CD4-positive, alpha-beta memory T cell (primary cell): ENCODE measurements around the gene FOXA3. TPM values are rescaled to one million over a fixed set of nuclear protein-coding genes. Genes with fewer than 3 reads are reported as not detected.

Source experiments
- CTCF ChIA-PET: fragments of 350-600 bp; sonication (Branson Sonifier 250); formaldehyde crosslinking; loops from one replicate; lab custom pipeline; 2021; ENCODE audit warnings: inconsistent platforms; ENCODE audit not compliant: partially characterized antibody; lab: Charles Lee
- POLR2A ChIA-PET: fragments of 350-600 bp; sonication (Branson Sonifier 250); formaldehyde crosslinking; loops from one replicate; lab custom pipeline; 2021; ENCODE audit not compliant: partially characterized antibody; lab: Charles Lee
- DNase-seq, 5 donors: peaks; one replicate each; pipeline versions ENCODE4 v3.0.0 to v3.0.0-alpha.2; 2020 to 2022; ENCODE audit warnings: mixed read lengths in 1 of 5
- H3K27ac ChIP-seq: one replicate; pipeline ENCODE4 v1.7.0; 2013; ENCODE audit warnings: low read depth, low read length
- H3K27me3 ChIP-seq: 2 replicates; pipeline ENCODE4 v1.7.0; 2013; ENCODE audit warnings: mild to moderate bottlenecking, low read length, moderate library complexity; ENCODE audit not compliant: insufficient read depth
- H3K36me3 ChIP-seq: 2 replicates; pipeline ENCODE4 v1.7.0; 2013; ENCODE audit warnings: mild to moderate bottlenecking, low read length, moderate library complexity; ENCODE audit not compliant: insufficient read depth
- H3K4me1 ChIP-seq: 2 replicates; pipeline ENCODE4 v1.7.0; 2013; ENCODE audit warnings: mild to moderate bottlenecking, low read length, moderate library complexity; ENCODE audit not compliant: insufficient read depth
- H3K4me3 ChIP-seq, 2 donors: one replicate each; pipeline ENCODE4 v1.7.0; 2013; ENCODE audit warnings: low read length in 2 of 2, mild to moderate bottlenecking in 1 of 2
- H3K9me3 ChIP-seq, 2 donors: one replicate each; pipeline ENCODE4 v1.7.0; 2013; ENCODE audit warnings: low read length in 2 of 2, control low read depth in 1 of 2; ENCODE audit not compliant: control insufficient read depth in 1 of 2
- H3K27ac Mint-ChIP-seq, 7 donors: one replicate each; pipeline ENCODE4 v1.8.0; 2020 to 2021; ENCODE audit warnings: mixed read lengths in 7 of 7, mild to moderate bottlenecking in 6 of 7, inconsistent platforms in 3 of 7, moderate library complexity in 3 of 7
- H3K27me3 Mint-ChIP-seq, 2 donors: one replicate each; pipeline ENCODE4 v1.8.0; 2020 to 2021; ENCODE audit warnings: mixed read lengths in 2 of 2
- H3K36me3 Mint-ChIP-seq, 2 donors: one replicate each; pipeline ENCODE4 v1.8.0; 2020 to 2021; ENCODE audit warnings: mixed read lengths in 2 of 2, inconsistent platforms in 1 of 2, mild to moderate bottlenecking in 1 of 2
- H3K4me1 Mint-ChIP-seq, 4 donors: one replicate each; pipeline ENCODE4 v1.8.0; 2020 to 2021; ENCODE audit warnings: mixed read lengths in 4 of 4, mild to moderate bottlenecking in 1 of 4
- H3K4me3 Mint-ChIP-seq, 8 donors: one replicate each; pipeline ENCODE4 v1.8.0; 2020 to 2021; ENCODE audit warnings: mixed read lengths in 8 of 8, mild to moderate bottlenecking in 7 of 8, moderate library complexity in 6 of 8, inconsistent platforms in 3 of 8
- H3K9me3 Mint-ChIP-seq, 8 donors: one replicate each; pipeline ENCODE4 v1.8.0; 2020 to 2021; ENCODE audit warnings: mixed read lengths in 8 of 8, mild to moderate bottlenecking in 5 of 8, inconsistent platforms in 3 of 8, moderate library complexity in 1 of 8
- intact Hi-C: fragments of 100-400 bp; cut with micrococcal nuclease; formaldehyde crosslinking; loops from one replicate; pipeline ENCODE4 v1.15.1; 2023
- polyA plus RNA-seq, 2 donors: library from polyadenylated mRNA; unstranded; fragments of 300-500 nt; fragmentation: Illumina TruSeq; gene quantifications; one replicate each; pipeline ENCODE4 v1.2.3, GENCODE V29; 2021
- total RNA-seq, 2 experiments: library from RNA; stranded (reverse); gene quantifications; one replicate each; pipeline ENCODE4 v1.2.3, GENCODE V29; 2021

Gene FOXA3
- total and polyA plus RNA-seq, 4 experiments from 2014 or later = not detected

DNA sequence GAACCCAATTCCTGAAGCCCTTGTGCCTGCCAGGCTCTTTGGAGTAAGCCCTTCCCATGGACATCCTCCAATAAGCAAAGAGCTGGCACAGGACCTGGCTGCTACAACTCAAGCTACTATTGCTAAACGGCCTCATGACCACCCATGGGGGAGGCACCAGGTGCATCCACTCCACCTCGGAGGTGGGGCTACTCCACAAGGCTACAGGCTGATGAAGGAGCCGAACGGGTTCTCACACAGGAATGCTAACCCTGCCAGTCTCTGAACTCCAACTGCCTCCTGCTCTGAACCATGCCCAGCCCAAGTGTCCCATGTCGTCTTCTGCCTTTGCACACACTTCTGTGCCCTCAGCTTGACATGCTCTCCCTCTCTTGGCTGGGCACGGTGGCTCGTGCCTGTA lies 11.1 kb upstream of the FOXA3 start:
- peaks cover 21 to 54% of the 10 kb centered on the region in 2 donors for H3K36me3 Mint-ChIP-seq
- no peak overlapping the region for H3K27ac ChIP-seq
- POLR2A ChIA-PET = no interaction called here
- no peaks in the 10 kb centered on the region for H3K9me3 Mint-ChIP-seq
- peaks cover 0 to 5% (median 3%) of the 10 kb centered on the region in 4 donors for H3K4me1 Mint-ChIP-seq
- H3K27ac Mint-ChIP-seq = peak overlapping the region in 2 of 7 donors; percentile 42 to 74
- H3K4me1 ChIP-seq = no peaks in the 10 kb centered on the region
- H3K4me3 ChIP-seq = no peak overlapping the region
- intact Hi-C loops = no loop called here
- CTCF ChIA-PET = no interaction called here
- no peaks in the 10 kb centered on the region for H3K9me3 ChIP-seq
- no peaks in the 10 kb centered on the region for H3K27me3 Mint-ChIP-seq
- DNase-seq = no peak
- no peaks in the 10 kb centered on the region for H3K27me3 ChIP-seq
- peaks cover 54% of the 10 kb centered on the region for H3K36me3 ChIP-seq
- H3K4me3 Mint-ChIP-seq = no peak overlapping the region

DNA sequence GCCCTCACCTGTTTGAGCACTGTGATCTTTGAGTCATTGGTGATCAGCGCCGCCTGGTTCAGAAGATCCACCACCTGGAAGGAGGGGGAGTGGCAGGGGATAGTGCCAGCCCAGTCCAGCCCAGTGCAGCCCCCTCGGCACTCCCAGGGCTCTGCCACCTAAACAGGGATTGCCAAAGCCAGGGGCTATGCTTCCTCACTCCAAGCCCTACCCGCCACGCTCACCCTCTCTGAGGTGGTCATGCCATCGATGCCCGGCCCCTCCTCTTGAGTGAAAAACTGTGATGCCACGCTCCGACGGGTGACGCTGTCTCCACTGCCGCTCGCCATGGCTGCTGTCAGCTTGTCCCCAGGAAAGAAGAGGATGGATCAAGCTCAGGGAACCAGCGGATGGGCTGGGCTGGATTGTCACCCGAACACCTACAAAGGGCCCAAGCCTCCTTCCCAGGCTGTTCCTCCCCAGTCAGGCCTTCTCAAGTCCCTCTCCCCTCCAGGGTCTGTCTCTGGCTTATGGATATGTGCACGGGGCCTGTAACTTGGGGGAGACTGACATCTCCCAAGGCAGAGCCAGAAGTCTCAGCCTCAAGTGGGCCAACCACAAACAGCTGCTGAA lies 9.9 kb upstream of the FOXA3 start:
- ChIA-PET POLR2A (no interaction called here), CTCF (interaction anchor here (1.3 kb wide), 1 partner anchor 10 kb away, joined by 3 read pairs; the partner anchor contains the start of gene FOXA3)
- no peak for DNase-seq
- Histone ChIP-seq H3K27ac (no peak overlapping the region), H3K36me3 (peaks cover 45% of the 10 kb centered on the region), H3K27me3 (no peaks in the 10 kb centered on the region), H3K4me3 (no peak overlapping the region), H3K4me1 (no peaks in the 10 kb centered on the region), H3K9me3 (no peaks in the 10 kb centered on the region)
- no peaks in the 10 kb centered on the region for H3K27me3 Mint-ChIP-seq
- H3K4me1 Mint-ChIP-seq = peaks cover 5 to 11% (median 9%) of the 10 kb centered on the region in 4 donors
- H3K27ac Mint-ChIP-seq = no peak overlapping the region
- H3K36me3 Mint-ChIP-seq = peaks cover 25 to 50% of the 10 kb centered on the region in 2 donors
- no peaks in the 10 kb centered on the region for H3K9me3 Mint-ChIP-seq
- H3K4me3 Mint-ChIP-seq = no peak overlapping the region
- intact Hi-C loops = no loop called here

DNA sequence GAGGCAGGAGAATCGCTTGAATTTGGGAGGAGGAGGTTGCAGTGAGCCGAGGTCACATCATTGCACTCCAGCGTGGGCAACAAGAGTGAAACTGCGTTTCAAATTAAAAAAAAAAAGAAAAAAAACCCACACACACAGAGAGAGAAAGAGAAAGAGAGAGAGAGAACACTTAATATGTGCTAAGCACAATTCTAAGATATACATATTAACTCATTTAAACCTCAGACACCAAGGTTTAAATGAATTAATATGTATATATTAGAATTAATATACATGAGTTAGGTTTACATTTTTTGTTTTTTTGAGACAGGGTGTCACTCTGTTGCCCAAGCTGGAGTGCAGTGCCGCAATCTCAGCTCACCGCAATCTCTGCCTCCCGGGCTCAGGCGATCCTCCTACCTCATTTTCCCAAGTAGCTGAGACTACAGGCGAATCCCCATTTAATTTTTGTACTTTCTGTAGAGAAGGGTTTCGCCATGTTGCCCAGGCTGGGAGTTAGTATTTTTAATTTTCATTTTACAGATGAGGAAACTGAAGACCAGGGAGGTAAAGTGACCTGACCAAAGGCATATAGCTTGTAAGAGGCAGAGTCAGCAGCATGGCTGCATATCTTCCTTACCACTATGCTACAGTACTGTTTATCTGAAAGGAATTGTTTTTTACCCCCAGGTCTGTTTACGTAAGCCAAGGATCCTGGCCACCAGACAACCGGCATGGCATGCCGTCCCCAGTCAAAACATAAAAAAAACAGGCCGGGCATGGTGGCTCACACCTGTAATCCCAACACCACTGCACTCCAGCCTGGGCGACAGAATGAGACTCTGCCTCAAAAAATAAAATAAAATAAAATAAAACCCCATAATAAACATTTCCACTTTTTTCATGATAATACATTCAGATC lies 3.5 kb upstream of the FOXA3 start:
- Mint-ChIP-seq H3K36me3 (peaks cover 9 to 18% of the 10 kb centered on the region in 2 donors), H3K9me3 (peaks cover 0 to 6% (median 0%) of the 10 kb centered on the region in 8 donors), H3K4me1 (peaks cover 19 to 43% (median 28%) of the 10 kb centered on the region in 4 donors), H3K4me3 (peak overlapping the region in 4 of 8 donors; percentile 20 to 62 (median 42)), H3K27me3 (peaks cover 1 to 6% of the 10 kb centered on the region in 2 donors), H3K27ac (peak overlapping the region in 3 of 7 donors; percentile 9 to 68 (median 42))
- peaks cover 10% of the 10 kb centered on the region for H3K36me3 ChIP-seq
- DNase-seq = no peak
- ChIA-PET CTCF (interaction anchor here (1.3 kb wide), 1 partner anchor 43 kb away, joined by 5 read pairs; no protein-coding TSS in a partner anchor), POLR2A (interaction anchor here (0.6 to 1.2 kb wide), 2 partner anchors 43 to 130 kb away, joined by 3 read pairs; partner anchors contain the start of gene FBXO46)
- peaks cover 23% of the 10 kb centered on the region for H3K4me1 ChIP-seq
- no peak overlapping the region for H3K27ac ChIP-seq
- no peaks in the 10 kb centered on the region for H3K9me3 ChIP-seq
- intact Hi-C loops = no loop called here
- no peak overlapping the region for H3K4me3 ChIP-seq
- H3K27me3 ChIP-seq = no peaks in the 10 kb centered on the region

- Histone ChIP-seq H3K36me3 (peaks cover 10% of the 10 kb centered on the region), H3K4me3 (peak overlapping the region; percentile 66 to 84), H3K27me3 (no peaks in the 10 kb centered on the region), H3K9me3 (no peaks in the 10 kb centered on the region), H3K4me1 (peaks cover 23% of the 10 kb centered on the region), H3K27ac (peak overlapping the region; percentile 85)
- POLR2A ChIA-PET = interaction anchor here (0.7 to 3.7 kb wide), 6 partner anchors 12 to 684 kb away, joined by 3 to 47 read pairs (median 12); partner anchors contain the start of genes BLOC1S3, IRF2BP1, MYPOP and SIX5
- CTCF ChIA-PET = interaction anchor here (2.0 to 4.3 kb wide), 2 partner anchors 21 to 46 kb away, joined by 6 to 38 read pairs; no protein-coding TSS in a partner anchor
- Mint-ChIP-seq H3K27ac (peak overlapping the region; percentile 68 to 100 (median 97)), H3K4me1 (peaks cover 19 to 42% (median 28%) of the 10 kb centered on the region in 4 donors), H3K36me3 (peaks cover 9 to 18% of the 10 kb centered on the region in 2 donors), H3K27me3 (peaks cover 1 to 6% of the 10 kb centered on the region in 2 donors), H3K9me3 (peaks cover 0 to 6% (median 0%) of the 10 kb centered on the region in 8 donors), H3K4me3 (peak overlapping the region; percentile 88 to 100 (median 97))
- no peak for DNase-seq
- intact Hi-C loops = loop anchor here (2.0 kb wide), 4 partner anchors 65 to 155 kb away; partner anchors contain the start of genes DMWD and FBXO46
These were observed 1.9 kb upstream of the FOXA3 start for GRCh38 chr19:45862271-45862563.

- intact Hi-C loops = loop anchor here (1.0 to 2.0 kb wide), 12 partner anchors 24 to 278 kb away; partner anchors contain the start of genes CCDC61, DMWD, FBXO46 and IRF2BP1
- Mint-ChIP-seq H3K27me3 (peaks cover 1 to 6% of the 10 kb centered on the region in 2 donors), H3K36me3 (peaks cover 9 to 18% of the 10 kb centered on the region in 2 donors), H3K4me1 (peaks cover 19 to 42% (median 28%) of the 10 kb centered on the region in 4 donors), H3K27ac (peak within 1 kb of the TSS; percentile 68 to 100 (median 97)), H3K4me3 (peak within 1 kb of the TSS; percentile 88 to 100 (median 97)), H3K9me3 (peaks cover 0 to 6% (median 0%) of the 10 kb centered on the region in 8 donors)
- Histone ChIP-seq H3K27me3 (no peaks in the 10 kb centered on the region), H3K36me3 (peaks cover 10% of the 10 kb centered on the region), H3K4me1 (peaks cover 23% of the 10 kb centered on the region), H3K27ac (peak within 1 kb of the TSS; percentile 85), H3K4me3 (peak within 1 kb of the TSS; percentile 66 to 84), H3K9me3 (no peaks in the 10 kb centered on the region)
- peak; percentile 98 to 99 (median 99) for DNase-seq
- ChIA-PET CTCF (interaction anchor here (0.9 to 4.3 kb wide), 9 partner anchors 21 to 402 kb away, joined by 3 to 38 read pairs (median 6); partner anchors contain the start of genes IRF2BP1 and MYPOP), POLR2A (interaction anchor here (0.6 to 3.7 kb wide), 19 partner anchors 12 to 972 kb away, joined by 3 to 47 read pairs (median 4); partner anchors contain the start of genes BLOC1S3, CCDC61, DMWD and FBXO46)
These were observed 1.4 kb upstream of the FOXA3 start, which contains the start of gene SYMPK for GRCh38 chr19:45862564-45863334. Gene SYMPK (minus strand): TSS chr19:45863147. CDS start chr19:45854495, 8,652 bp downstream.

- H3K4me3 ChIP-seq = peak overlapping the region; percentile 47 to 84
- H3K27me3 Mint-ChIP-seq = peaks cover 1 to 6% of the 10 kb centered on the region in 2 donors
- no peaks in the 10 kb centered on the region for H3K27me3 ChIP-seq
These were observed 739 bp upstream of the FOXA3 start for GRCh38 chr19:45863335-45863839.

More at GRCh38 chr19:45863335-45863839, 739 bp upstream of the FOXA3 start:
- H3K36me3 Mint-ChIP-seq = peaks cover 5 to 13% of the 10 kb centered on the region in 2 donors
- peak overlapping the region; percentile 88 to 100 (median 97) for H3K4me3 Mint-ChIP-seq
- no peak for DNase-seq
- peaks cover 23% of the 10 kb centered on the region for H3K4me1 ChIP-seq
- H3K27ac ChIP-seq = peak overlapping the region; percentile 0
- POLR2A ChIA-PET = interaction anchor here (0.6 to 3.7 kb wide), 18 partner anchors 13 to 973 kb away, joined by 3 to 47 read pairs (median 4); partner anchors contain the start of genes CCDC61, DMWD, FBXO46 and IRF2BP1
- intact Hi-C loops = loop anchor here (1.0 to 2.0 kb wide), 12 partner anchors 23 to 279 kb away; partner anchors contain the start of genes CCDC61, DMWD, FBXO46 and IRF2BP1
- CTCF ChIA-PET = interaction anchor here (0.6 to 4.3 kb wide), 10 partner anchors 20 to 891 kb away, joined by 3 to 38 read pairs (median 6); partner anchors contain the start of genes IRF2BP1 and MYPOP
- H3K27ac Mint-ChIP-seq = peak overlapping the region; percentile 68 to 100 (median 97)
- H3K36me3 ChIP-seq = peaks cover 6% of the 10 kb centered on the region
- peaks cover 0 to 6% (median 0%) of the 10 kb centered on the region in 8 donors for H3K9me3 Mint-ChIP-seq
- peaks cover 15 to 36% (median 24%) of the 10 kb centered on the region in 4 donors for H3K4me1 Mint-ChIP-seq
- H3K9me3 ChIP-seq = no peaks in the 10 kb centered on the region
